GM12878 (cell line): ENCODE measurements around the gene NR6A1.

Experiments
- GATAD2B ChIP-seq: fragments of 450-650 bp; conservative IDR thresholded peaks from 2 replicates; pipeline ENCODE4 v1.6.1; 2017; ENCODE audit warnings: low read depth, mild to moderate bottlenecking, moderate library complexity
- JUND ChIP-seq: IDR thresholded peaks from 2 replicates; pipeline ENCODE4 v1.6.1; 2012; ENCODE audit warnings: low read depth, mild to moderate bottlenecking, low read length, improper control_type of control experiment, moderate library complexity
- TF ChIP-seq, protein P1 (sequence below), 3 experiments: IDR thresholded peaks in 2 of 3; conservative IDR thresholded peaks in 1 of 3; 2 replicates each; pipeline ENCODE4 v1.5.1; 2011; ENCODE audit warnings: low read depth in 3 of 3, low read length in 3 of 3, mild to moderate bottlenecking in 3 of 3, control low read depth in 2 of 3, moderate library complexity in 2 of 3, inconsistent platforms in 1 of 3, mixed read lengths in 1 of 3; ENCODE audit not compliant: control insufficient read depth in 2 of 3, insufficient read depth in 1 of 3; ENCODE audit errors: extremely low read depth in 1 of 3

DNA sequence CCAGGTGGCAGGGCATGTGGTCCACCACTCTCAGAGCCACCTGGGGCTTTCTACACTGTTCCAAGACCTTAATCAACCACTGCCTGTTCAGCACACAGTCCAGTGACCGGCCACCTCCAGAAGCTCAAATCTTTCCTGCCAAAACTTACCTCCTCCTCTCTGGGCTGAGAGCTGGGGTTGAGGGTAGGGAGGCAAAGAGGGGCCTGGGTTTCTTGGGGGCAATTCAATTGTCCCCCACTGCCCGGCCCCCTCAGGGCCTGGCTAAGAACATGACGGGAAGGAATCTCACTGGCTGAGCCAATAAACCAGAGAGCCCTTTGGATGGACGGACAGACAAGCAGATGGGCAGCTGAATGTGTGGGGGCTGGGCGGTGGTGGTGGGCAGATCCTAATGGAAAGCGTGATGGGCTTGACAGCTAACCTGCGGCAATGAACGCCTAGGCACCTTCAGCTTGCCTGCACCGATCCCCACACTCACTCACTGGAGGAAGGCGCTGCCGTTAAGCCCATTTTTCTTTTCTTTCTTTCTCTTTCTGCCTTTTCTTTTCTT is 269.3 kb downstream of the NR6A1 start:
- TF ChIP-seq JUND: no peak
- TF ChIP-seq GATAD2B: no peak
- TF ChIP-seq, protein P1, sequence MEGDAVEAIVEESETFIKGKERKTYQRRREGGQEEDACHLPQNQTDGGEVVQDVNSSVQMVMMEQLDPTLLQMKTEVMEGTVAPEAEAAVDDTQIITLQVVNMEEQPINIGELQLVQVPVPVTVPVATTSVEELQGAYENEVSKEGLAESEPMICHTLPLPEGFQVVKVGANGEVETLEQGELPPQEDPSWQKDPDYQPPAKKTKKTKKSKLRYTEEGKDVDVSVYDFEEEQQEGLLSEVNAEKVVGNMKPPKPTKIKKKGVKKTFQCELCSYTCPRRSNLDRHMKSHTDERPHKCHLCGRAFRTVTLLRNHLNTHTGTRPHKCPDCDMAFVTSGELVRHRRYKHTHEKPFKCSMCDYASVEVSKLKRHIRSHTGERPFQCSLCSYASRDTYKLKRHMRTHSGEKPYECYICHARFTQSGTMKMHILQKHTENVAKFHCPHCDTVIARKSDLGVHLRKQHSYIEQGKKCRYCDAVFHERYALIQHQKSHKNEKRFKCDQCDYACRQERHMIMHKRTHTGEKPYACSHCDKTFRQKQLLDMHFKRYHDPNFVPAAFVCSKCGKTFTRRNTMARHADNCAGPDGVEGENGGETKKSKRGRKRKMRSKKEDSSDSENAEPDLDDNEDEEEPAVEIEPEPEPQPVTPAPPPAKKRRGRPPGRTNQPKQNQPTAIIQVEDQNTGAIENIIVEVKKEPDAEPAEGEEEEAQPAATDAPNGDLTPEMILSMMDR (IDR thresholded peaks at IDR 0.05 in 2 of 3, conservative IDR thresholded peaks at IDR 0.05 in 1 of 3; ENCODE audit: control insufficient read depth in 2 of 3, extremely low read depth in 1 of 3, insufficient read depth in 1 of 3, low read depth in 3 of 3, low read length in 3 of 3): no peak
